GM18867 (cell line): ENCODE measurements around the gene RINT1.
"Not testable (repeated sequence)": the region's sequence is repeated elsewhere in the genome, so short reads cannot be mapped to it uniquely, and the experiment has no call there.

ENCODE experiments used
- ATAC-seq: cut with Tn5 transposase; IDR thresholded peaks from one replicate; pipeline ENCODE4 v1.9.1; 2021; ENCODE audit warnings: mild to moderate bottlenecking, moderate library complexity; ENCODE audit not compliant: unreplicated experiment

Gene RINT1

DNA sequence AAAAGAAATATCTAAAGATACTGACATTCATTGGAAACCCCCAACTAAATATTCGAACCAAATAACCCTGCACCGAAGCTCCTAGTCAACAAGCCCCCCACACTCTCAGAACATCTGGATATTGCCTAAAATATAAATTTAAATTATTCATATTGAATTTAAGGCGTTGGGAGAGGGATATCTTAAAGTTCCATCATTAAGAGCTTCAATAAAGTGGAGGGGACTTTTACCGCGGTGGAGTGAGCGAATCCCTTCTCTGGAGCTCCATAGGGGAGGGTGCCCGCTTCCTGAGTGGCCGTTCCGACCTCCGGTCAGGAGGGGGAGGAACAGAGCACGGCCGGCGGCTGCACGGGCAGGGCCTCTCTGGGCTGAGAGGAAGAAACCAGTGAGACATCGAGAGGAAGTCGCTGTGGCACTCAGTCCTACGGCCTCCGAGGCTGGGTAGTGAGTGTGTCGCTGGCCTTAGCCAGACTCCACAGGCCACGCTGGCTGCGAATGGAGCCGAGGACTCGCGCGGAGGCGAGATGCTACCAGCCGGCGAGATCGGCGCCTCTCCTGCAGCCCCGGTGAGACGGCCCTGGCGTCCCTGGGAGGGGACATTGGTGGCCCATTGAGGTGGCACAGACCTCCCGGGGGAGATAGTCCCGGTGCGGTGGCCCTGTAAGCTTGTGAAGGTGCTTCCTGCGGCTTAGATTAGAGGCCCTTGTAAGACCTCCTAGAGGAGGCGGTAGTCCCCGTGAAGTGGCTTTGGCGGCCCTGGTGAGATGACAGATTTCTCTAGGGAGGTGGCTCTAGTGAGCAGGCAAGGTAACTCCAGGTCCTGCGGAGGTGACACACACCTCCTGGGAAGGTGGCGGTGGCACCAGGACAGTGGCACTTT is at the start of gene RINT1:
RINT1 (plus strand) TSS at position 410 of the 880 bp plus-strand sequence; CDS start at position 525, 115 bp downstream.
- ATAC-seq = peak; percentile 97

DNA sequence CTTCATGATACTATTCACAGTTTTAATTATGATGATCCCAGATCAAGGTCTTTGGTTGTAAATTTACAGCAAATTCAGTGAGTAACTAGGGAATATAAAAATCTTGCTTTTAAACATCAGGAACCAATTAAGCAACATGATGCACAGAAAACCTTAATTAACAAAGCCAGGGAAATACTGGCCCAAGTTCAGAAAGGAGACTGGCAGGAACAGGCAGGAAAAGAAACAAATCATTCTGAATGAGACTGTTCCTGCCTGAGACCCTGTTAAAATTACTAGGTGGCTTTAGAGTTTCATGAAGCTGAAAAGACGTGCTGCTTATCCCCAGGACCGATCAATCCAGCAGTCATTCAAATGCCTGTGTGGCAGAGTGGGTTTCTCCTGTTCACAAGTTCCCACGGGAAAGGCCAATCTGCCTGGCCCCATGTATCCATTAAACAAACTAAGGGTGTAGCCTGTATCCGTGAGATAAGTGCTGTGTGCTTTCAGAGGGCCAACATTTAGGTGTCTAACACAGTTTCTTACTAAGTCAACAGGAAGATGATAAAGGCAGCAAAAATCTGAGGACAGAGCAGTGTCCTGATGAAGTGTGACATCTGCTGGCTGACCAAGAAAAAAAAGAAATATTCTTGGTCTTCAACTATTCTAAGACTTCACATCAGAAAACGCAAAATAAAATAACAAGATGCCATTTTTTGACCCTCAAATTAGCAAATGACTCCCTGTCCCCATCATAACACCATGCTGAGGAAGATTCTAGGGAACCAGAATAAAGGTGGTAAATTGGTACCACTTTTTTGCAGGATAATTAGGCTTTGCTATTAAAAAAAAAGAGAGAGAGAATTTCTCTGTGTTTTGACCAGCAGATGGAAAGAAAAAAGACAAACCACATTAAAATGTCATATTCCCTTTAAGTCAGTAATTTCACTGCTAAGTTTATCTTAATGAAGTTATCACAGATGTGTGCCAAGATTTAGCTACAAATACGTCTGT is 44.1 kb upstream of the RINT1 start:
- ATAC-seq = no peak

DNA sequence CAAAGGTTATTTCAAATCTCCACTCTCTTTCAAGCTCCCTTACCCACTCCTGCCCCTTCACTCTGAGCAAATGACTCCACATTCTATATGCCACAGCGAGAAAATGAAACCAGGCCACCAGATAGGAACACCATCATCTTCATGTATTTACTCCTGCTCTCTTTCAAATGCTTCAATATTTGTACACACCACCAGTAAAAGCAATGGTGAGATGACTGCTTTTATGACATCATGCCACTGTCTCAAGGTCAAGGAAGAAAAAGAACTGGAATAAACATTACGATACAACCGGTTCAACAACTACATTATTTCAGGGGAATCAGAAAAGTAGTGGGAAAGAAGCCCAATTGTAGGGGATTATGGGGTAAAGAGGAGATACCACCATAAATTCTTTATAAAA is 42.6 kb upstream of the RINT1 start:
- no peak for ATAC-seq

GRCh38 chr7:105493196-105493922 is 38.6 kb upstream of the RINT1 start:
- ATAC-seq = no peak

- ATAC-seq = no peak
These were observed 38.1 kb upstream of the RINT1 start for GRCh38 chr7:105493923-105494315.

GRCh38 chr7:105496521-105496920 is 35.5 kb upstream of the RINT1 start:
- ATAC-seq = no peak

DNA sequence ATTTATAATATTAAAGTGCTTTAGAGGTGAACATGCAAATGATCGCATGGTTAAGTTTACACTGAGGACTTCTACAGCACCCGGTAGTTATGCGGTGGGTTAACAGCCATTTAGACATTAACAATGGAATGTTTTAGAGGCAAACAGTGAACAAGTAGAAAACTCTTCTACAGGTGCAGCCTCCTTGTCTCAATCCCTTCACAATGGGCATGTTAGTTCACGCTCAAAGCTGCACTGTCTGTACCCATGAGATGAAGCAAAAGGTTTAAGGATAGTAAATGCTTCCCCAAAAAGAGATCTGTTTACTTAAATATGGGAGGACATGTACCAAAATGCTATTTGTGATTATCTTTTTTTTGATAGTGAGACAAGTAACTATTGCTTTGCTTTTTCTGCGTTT is 35.0 kb upstream of the RINT1 start:
- ATAC-seq = no peak

DNA sequence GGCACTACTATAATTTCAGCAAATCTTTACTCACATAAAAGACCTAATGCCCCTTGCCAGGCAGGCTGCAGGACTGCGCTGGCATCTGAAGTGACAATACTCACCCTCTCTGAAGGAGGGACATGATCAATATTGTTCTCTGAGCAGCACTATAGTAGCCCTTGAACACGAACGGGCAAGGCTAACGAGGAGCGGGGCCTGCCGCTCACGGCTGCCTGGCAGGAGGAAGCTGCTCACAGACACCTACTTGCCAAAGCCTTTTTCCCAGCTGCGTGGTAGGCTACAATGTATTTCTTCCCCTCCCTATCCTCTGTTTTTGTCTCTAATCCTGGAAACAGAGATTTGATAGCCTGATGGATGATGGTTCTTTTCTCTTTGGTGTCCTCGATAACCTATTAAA is 29.8 kb upstream of the RINT1 start:
- no peak for ATAC-seq

DNA sequence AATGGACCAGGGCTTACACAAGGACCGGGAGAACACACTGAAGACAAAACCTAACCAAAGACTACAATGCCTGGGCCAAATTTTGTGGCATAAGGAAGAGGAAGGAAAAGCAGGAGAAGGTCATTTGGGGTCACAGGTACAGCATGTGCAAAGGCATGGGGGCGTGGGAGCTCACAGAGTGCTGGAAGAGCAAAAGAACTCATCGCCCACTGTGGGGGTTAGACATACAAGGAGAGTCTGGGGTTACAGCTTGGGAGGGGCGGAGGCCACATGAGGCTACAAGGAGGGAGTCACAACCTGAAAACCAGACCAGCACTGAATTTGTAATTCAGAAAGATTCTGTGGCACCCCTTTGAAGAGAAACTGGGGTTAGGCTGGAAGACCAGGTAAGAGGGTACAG is 19.6 kb upstream of the RINT1 start:
- no peak for ATAC-seq

GRCh38 chr7:105512926-105513526 is 19.0 kb upstream of the RINT1 start:
- ATAC-seq = no peak

DNA sequence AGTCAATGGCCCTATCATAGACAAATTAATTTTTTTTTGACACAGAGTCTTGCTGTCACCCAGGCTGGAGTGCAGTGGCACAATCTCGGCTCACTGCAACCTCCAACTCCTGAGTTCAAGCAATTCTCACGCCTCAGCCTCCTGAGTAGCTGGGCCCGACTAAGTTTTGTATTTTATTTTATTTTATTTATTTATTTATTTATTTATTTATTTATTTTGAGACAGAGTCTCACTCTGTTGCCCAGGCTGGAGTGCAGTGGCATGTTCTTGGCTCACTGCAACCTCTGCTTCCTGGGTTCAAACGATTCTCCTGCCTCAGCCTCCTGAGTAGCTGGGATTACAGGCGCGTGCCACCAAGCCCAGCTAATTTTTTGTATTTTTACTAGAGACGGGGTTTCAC is 16.4 kb upstream of the RINT1 start:
- not testable (repeated sequence) for ATAC-seq

DNA sequence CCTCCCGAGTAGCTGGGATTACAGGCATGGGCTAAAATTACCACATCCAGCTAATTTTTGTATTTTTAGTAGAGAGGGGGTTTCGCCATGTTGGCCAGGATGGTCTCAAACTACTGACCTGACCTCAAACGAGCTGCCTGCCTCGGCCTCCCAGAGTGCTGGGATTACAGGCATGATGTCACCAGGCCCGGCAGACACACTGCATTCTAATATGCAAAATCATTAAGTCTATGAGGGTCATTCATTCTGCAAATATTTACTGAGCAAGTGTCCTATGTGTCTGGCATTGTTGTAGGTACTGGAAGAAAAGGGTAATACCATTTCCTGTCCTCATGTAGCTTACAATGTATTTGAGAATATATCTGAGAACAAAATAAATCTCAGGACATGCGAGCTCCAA is 12.6 kb upstream of the RINT1 start:
- no peak for ATAC-seq

- not testable (repeated sequence) for ATAC-seq
These were observed 11.4 kb upstream of the RINT1 start for GRCh38 chr7:105520620-105521019.

GRCh38 chr7:105521027-105521716 is 10.8 kb upstream of the RINT1 start:
- ATAC-seq = peak; percentile 40

DNA sequence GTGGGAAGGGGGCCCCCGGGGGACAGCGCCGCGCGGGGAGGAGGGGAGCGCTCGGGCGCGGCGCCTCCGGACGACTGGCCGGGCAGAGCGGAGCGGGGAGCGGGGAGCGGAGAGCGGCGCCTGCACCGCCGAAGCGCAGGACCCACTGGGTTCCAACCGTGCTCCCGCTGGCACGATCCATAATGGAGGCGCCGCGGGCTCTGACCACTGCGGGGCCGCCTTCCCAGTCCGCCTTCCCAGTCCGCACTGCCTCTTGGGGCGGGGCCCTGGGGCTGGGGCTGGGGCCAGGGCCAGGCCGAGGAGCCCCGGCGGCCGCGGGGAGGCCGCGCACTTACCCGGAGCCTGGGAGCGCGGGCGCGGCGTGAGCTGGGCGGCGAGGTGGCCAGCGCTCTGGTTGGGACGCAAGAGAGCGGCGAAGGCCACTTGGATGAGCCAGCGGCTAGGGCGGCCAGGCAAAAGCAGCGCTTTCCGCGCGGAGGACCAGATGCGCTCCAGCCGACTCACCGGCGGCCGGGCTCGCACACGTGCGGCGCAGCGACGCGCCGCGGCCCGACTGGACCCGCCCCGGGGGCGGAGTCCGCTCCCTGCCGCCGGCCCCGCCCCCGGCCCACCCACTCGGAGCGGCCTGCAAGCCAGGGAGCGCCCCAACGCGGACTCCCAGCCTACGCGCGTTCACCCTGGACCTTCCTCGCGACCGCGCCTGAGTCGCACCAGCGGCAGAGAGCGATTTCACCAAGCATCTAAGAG is 10.1 kb upstream of the RINT1 start, which contains the start of gene PUS7:
PUS7 (minus strand) TSS at position 555 of the 747 bp plus-strand sequence. CDS start 13,759 bp downstream, outside the sequence.
- peak; percentile 83 for ATAC-seq

DNA sequence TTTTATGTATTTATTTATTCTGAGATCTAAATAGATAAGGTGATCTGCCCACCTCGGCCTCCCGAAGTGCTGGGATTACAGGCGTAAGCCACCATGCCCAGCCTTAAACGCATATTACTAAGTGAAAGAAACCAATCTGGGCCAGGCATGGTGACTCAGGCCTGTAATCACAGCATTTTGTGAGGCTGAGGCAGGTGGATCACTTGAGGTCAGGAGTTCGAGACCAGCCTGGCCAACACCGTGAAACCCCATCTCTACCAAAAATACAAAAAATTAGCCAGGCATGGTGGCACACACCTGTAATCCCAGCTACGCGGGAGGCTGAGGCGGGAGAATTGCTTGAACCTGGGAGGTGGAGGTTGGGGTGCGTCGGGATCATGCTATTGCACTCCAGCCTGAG is 7.6 kb upstream of the RINT1 start:
- ATAC-seq = not testable (repeated sequence)

GRCh38 chr7:105524840-105525239 is 7.2 kb upstream of the RINT1 start:
- ATAC-seq = no peak

DNA sequence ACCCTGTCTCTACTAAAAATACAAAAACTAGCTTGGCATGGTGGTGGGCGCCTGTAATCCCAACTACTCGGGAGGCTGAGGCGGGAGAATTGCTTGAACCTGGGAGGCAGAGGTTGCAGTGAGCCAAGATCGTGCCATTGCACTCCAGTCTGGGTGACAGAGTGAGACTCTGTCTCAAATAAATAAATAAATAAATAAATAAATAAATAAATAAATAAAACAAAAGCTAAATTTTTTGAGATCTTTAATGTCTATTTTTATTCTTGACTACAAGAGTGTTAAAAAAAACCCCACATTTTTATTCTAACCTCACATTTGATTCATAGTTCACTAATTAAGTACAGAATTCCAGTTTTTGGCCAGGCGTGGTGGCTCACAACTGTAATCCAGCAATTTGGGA is 4.3 kb upstream of the RINT1 start:
- not testable (repeated sequence) for ATAC-seq

DNA sequence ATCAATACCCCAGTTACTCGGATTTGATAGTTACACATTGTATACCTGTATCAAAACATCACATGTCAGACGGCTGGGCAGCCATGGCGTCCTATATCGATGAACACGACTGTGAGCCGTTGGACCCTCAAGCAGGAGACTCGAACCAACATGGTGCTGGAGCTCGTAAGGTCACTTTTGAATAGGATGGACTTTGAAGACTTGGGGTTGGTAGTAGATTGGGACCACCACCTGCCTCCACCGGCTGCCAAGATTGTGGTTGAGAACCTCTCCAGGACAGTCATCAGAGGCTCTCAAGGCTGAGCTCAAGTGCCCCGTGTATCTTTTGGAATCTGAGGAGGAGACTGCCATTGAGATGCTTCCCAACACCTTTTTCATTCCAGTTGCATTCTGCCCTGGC is 1.9 kb upstream of the RINT1 start:
- ATAC-seq = no peak
